NCI-H748 (cell line): Measurements from ENCODE around the gene PLEKHA6.

Experiments used
- DNase-seq: peaks from one replicate; lab custom pipeline; 2025; ENCODE audit not compliant: unreplicated experiment; lab: John Stamatoyannopoulos, UW

PLEKHA6 gene

DNA sequence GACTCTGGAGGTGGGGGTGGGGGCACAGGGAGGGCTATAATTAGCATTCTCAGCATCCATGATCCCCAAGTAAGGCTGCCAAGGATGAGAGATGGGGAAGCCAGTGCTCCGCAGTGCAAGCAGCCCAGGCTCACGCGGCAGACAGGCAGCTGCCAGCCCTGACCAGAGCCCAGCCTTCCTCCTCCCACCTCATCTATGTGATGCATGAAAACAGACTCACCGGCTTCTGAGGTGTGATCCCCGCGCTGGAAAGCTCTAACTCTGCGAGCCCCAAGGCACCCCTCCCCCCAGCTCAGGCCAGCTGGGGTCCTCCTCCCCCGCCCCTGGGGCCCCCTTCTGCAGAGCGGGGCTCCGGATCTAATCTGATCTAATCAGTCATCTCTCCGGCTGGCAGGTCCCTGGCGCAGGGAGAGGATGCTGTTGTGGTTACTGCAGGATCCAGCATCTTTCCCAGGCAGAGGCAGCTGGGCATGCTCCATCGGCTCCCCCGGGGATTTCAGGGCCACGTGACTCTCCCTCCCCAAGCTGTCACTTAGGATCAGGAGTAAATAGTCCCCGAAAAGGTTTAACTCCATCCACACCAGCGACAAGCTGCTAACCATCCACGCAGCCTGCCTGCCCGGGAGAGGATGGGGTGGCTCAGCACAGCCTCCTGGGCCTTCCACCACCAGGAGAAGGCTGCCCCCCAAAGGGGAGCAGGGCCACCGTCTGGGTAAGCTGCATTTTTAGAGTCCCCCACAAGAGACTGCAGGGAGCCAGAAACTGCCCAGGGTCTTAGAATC, at the start of gene PLEKHA6:
Gene PLEKHA6, minus strand, starts transcription at position 456 of the 782 bp plus-strand sequence. CDS start 86,202 bp downstream, outside the sequence.
- DNase-seq, result no peak

- DNase-seq, result no peak
Measured at GRCh38 chr1:204409123-204409522, 49.4 kb upstream of the PLEKHA6 start.

DNA sequence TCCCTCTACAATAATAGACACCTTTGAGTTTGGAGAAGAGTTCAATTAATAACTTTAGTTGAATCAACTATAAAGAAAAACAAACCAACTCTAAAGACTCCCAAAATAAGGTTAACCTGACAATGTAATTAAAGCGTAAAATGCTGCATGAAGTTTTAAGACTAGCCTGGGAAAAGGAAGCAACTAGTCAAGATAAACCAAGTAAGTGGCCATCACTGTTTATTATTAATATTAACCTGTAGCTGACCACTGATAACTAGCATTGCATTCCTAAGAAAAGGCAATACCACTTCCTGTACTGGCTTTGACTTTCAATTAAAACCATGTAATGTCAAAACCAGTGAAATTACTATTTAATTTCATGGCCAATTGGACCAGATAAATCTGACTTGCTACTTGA, 48.9 kb upstream of the PLEKHA6 start:
- no peak for DNase-seq

DNA sequence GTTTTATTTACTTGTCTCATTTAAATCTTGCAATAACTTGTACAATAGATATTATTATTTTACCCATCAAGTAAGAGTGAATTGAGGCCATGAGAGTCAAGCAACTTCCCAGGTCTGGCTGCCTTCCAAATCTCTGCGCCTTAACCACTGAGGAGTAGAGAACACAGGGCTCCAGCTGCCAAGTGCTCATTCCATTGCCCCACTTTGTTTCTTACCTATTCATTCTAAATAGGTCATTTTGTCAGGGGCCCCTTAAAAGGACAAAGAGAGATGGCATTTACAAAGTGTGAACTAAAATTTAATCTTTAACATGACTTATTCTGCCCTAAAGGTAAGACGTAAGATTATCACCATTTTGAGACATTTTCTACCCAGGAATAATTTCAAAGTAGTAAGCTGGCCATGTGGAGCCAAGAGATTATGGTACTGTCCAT, 48.4 kb upstream of the PLEKHA6 start:
- peak; percentile 7 for DNase-seq

GRCh38 chr1:204407295-204407971, 47.7 kb upstream of the PLEKHA6 start:
- DNase-seq, result no peak

DNA sequence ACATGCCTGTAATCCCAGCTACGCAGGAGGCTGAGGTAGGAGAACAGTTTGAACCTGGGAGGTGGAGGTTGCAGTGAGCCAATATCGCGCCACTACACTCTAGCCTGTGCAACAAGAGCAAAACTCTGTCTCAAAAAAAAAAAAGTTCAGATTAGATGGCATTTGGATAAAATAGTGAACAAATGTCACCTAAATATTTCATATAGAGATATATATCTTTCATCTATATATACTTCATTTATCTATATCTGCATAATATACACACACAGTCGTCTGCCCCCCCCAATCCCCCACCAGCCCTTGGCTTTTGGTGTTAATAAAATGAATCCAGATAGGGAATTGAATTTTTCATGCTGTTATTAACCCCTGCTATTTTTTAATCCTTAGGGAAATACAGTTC, 46.9 kb upstream of the PLEKHA6 start:
- no peak for DNase-seq

GRCh38 chr1:204405988-204406387, 46.3 kb upstream of the PLEKHA6 start:
- DNase-seq, result no peak

GRCh38 chr1:204404629-204405028, 44.9 kb upstream of the PLEKHA6 start:
- DNase-seq, result no peak

DNA sequence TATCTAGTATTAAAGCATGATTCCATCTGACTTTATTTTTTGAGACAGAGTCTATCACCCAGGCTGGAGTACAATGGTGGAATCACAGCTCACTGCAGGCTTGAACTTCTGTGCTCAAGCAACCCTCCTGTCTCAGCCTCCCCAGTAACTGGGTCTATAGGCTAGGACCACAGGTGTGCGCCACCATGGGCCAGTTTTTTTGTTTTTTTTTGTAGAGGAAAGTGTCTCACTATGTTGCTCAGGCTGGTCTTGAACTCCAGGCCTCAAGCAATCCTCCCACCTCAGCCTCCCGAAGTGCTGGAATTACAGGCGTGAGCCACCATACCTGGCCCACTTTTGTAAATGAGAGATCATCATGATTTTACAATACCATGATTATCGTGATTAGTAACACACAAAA, 42.7 kb upstream of the PLEKHA6 start:
- DNase-seq, result no peak

DNA sequence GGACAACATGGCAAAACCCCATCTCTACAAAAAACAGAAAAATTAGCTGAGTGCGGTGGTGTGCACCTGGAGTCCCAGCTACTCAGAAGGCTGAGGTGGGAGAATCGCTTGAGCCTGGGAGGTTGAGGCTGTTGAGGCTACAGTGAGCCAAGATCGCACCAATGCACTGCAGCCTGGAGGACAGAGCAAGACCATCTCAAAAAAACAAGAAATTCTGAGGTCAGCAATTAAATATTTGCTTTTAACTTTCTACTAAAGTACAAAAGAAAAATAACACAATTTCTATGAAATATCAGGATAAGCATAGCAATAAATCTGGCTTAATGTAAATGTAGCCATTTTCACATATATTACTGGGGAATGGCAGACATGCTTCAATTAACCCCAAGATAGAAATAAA, 42.0 kb upstream of the PLEKHA6 start:
- DNase-seq, result no peak

DNA sequence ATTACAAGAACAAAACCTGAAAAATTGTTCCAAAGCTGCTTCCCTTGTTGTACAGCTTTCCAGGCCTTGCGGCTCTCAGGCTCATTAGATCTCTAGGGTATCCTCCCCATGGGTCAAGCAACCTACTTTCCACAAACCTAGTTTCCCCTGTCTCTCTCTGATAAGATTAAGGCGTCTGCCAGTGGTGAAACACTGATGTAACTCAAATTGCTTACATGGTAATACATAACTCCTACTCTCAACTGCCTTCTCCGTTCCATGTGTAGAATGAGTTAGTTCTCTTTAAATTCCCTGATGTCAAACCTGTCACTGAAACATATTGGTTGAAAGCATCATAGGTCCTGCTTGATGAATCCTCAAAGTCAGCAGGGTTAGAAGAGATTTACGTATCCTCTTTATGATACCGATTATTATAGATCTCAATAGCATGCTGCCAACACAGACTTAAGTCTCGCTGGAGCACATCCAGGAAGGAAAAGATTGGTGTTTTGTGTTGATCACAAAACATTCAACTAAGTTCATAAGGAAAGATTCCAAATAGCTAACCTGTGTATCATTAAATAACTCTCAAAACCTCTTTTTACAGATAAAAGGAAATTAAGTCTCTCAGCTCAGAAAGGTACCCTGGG, 41.3 kb upstream of the PLEKHA6 start:
- no peak for DNase-seq

- peak; percentile 85 for DNase-seq
Measured at GRCh38 chr1:204398197-204399125, 38.7 kb upstream of the PLEKHA6 start.

- no peak for DNase-seq
Measured at GRCh38 chr1:204396015-204396583, 36.4 kb upstream of the PLEKHA6 start.

GRCh38 chr1:204391629-204392028, 31.9 kb upstream of the PLEKHA6 start:
- no peak for DNase-seq

GRCh38 chr1:204390751-204391466, 31.2 kb upstream of the PLEKHA6 start:
- no peak for DNase-seq

GRCh38 chr1:204385727-204386126, 26.0 kb upstream of the PLEKHA6 start:
- DNase-seq, result no peak

DNA sequence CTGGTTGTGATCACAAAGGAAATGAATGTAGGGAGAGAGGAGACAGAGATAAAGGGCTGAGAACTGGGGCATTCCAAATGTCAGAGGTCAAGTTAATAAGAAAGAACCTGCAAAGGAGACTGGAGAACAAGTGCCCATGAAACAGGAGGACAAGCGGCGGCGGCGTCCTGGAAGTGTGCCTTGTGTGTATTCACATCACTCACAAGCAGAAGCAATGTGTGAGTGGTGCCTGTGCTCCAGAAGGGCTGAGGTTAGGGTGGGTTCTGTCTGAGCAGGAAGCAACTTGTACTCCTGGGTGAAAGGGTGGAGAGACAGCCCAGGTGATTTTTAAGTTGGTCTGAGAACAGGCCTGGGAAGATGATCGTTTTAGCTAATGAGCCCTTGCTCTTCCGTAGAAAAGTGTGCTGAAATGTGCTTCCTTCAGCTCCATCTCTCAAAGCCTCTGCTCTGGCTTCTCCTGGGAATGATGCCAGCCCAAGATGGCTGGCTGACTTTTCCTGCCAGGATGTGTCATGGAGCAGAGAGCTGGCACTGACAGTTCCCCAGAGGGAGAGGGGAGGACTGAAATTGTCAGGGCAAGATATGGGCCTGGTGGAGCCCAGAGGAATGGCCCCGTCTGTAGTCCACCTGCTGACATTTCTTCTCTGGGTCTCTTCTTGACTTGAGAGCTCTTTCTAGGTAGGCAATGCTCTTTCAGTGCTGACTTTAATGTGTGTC, 25.1 kb upstream of the PLEKHA6 start:
- DNase-seq, result no peak

DNA sequence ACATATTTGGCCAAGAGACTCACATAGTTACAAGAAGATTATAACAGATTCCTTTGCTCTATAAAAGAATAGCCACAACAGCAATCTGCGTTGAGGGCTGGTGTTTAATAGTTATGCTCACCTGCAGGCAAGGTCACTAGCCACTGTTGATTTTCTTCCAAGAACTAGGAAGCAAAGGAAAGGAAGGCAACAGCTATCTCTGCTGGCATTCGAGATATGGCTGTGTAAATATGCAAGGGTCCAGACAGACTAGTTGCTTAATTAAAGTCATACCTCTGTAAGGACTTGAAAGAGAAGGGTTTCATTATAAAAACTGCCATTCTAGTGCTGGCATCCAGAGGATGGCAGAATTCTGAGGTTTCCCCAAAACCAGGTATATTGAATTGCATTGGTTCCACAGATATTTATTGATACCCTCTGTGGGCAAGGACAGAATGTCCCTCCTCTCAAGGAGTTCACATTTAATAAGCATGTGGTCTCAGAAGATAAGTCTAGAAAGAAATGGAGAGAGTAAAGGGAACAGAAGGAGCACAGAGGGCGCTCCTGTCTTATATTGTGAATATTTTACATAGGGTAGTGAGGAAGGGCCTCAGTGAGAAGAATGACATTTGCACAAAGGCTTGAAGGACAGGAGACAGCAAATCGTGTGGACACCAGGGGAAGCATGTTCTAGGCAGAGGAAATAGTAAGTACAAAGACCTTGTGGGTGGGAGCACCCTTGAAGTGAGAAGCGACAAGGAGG, 23.6 kb upstream of the PLEKHA6 start:
- DNase-seq, result no peak

DNA sequence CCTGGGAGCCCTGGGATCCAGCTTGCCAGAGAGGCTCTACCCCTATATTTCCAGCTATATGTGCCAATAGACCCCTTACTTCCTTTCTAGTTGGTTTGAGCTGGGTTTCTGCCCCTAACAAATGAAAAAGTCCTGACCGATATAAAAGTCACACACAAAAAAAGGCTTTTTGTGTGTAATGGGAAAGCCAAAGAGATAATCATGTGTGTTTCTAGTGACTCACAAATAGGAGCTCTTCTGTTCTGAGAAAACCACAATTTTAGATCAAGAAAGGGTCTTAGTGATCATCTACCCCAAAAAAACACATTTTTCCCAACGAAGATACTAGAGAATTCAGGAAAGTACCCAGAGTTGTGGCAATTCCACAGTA, 23.0 kb upstream of the PLEKHA6 start:
- no peak for DNase-seq
